PC-3 (cell line): ENCODE measurements around the gene SH2D3A. TPM values are rescaled to one million over a fixed set of nuclear protein-coding genes. Genes with fewer than 3 reads are reported as not detected.

Experiments
- ATAC-seq: fragments of 200-7000 bp; cut with Tn5 transposase; 2 replicates; pipeline ENCODE4 v1.9.1; 2020; ENCODE audit warnings: mild to moderate bottlenecking, moderate library complexity
- BruUV-seq: library from RNA; stranded (reverse); fragments of 400-500 nt; replicated peaks from 2 replicates; lab custom pipeline; 2021; lab: Mats Ljungman, UMichigan
- CTCF ChIA-PET: fragments of 300-600 bp; sonication (Branson Sonifier 250); formaldehyde crosslinking; loops from one replicate; lab custom pipeline; 2022; ENCODE audit warnings: antibody characterized with exemption; lab: Charles Lee
- POLR2A ChIA-PET: fragments of 300-600 bp; sonication (Branson Sonifier 250); formaldehyde crosslinking; loops from one replicate; lab custom pipeline; 2022; ENCODE audit warnings: antibody characterized with exemption; ENCODE audit not compliant: unreplicated experiment; lab: Charles Lee
- DNase-seq: peaks from one replicate; pipeline ENCODE4 v3.0.0-alpha.2; 2015
- H2AFZ ChIP-seq: fragments of 300-600 bp; sonication (generic); 2 replicates; pipeline ENCODE4 v1.6.0; 2016; ENCODE audit warnings: antibody characterized with exemption, low read length
- H3F3A ChIP-seq: fragments of 300-600 bp; sonication (generic); one replicate; pipeline ENCODE4 v1.6.0; 2017; ENCODE audit warnings: antibody characterized with exemption, low read length, control low read depth, mild to moderate bottlenecking; ENCODE audit not compliant: unreplicated experiment
- H3K27ac ChIP-seq: fragments of 300-600 bp; sonication (generic); 2 replicates; pipeline ENCODE4 v1.5.1; 2016; ENCODE audit warnings: mild to moderate bottlenecking, low read length
- H3K27me3 ChIP-seq: fragments of 300-600 bp; sonication (generic); 2 replicates; pipeline ENCODE4 v1.6.1; 2016; ENCODE audit warnings: low read length, mixed read lengths
- H3K36me3 ChIP-seq: fragments of 300-600 bp; sonication (generic); 2 replicates; pipeline ENCODE4 v1.6.1; 2016; ENCODE audit warnings: low read depth, mixed run types, low read length, mixed read lengths
- H3K4me1 ChIP-seq: fragments of 300-600 bp; sonication (generic); 2 replicates; pipeline ENCODE4 v1.5.1; 2016; ENCODE audit warnings: low read length; ENCODE audit not compliant: insufficient read depth
- H3K4me2 ChIP-seq: fragments of 300-600 bp; sonication (generic); 2 replicates; pipeline ENCODE4 v1.6.0; 2016; ENCODE audit warnings: low read length
- H3K4me3 ChIP-seq: fragments of 300-600 bp; sonication (generic); 2 replicates; pipeline ENCODE4 v1.5.1; 2016; ENCODE audit warnings: mild to moderate bottlenecking, low read length, mixed read lengths
- H3K79me2 ChIP-seq: fragments of 300-600 bp; sonication (generic); 2 replicates; pipeline ENCODE4 v1.6.1; 2017; ENCODE audit warnings: low read length, mixed read lengths
- H3K9ac ChIP-seq: fragments of 300-600 bp; sonication (generic); 2 replicates; pipeline ENCODE4 v1.6.0; 2016; ENCODE audit warnings: mild to moderate bottlenecking, low read length
- H3K9me2 ChIP-seq: fragments of 300-600 bp; sonication (generic); replicated peaks from 2 replicates; pipeline ENCODE4 v1.6.1; 2016; ENCODE audit warnings: mixed run types, low read length, mixed read lengths
- H3K9me3 ChIP-seq: fragments of 300-600 bp; sonication (generic); 2 replicates; pipeline ENCODE4 v1.6.1; 2016; ENCODE audit warnings: low read length, mixed read lengths
- H4K20me1 ChIP-seq: fragments of 300-600 bp; sonication (generic); 2 replicates; pipeline ENCODE4 v1.6.1; 2016; ENCODE audit warnings: low read length, mixed read lengths
- EZH2 ChIP-seq: fragments of 300-600 bp; sonication (generic); IDR thresholded peaks from one replicate; pipeline ENCODE4 v1.6.1; 2017; ENCODE audit warnings: antibody characterized with exemption, mild to moderate bottlenecking, low read length; ENCODE audit not compliant: unreplicated experiment
- EZH2phosphoT487 ChIP-seq: fragments of 300-600 bp; sonication (generic); IDR thresholded peaks from 2 replicates; pipeline ENCODE4 v1.6.1; 2018; ENCODE audit warnings: mild to moderate bottlenecking, antibody characterized with exemption, low read length, borderline replicate concordance
- intact Hi-C: fragments of 100-400 bp; cut with micrococcal nuclease; formaldehyde crosslinking; loops from 2 replicates; pipeline ENCODE4 v1.9.0; 2023
- total RNA-seq: library from RNA; depleted of rRNA; stranded (reverse); fragments of >200 nt; gene quantifications from 2 replicates; pipeline ENCODE4 v1.2.3, GENCODE V29; 2014
- TF ChIP-seq, protein P1 (sequence below): fragments of 300-600 bp; sonication (generic); conservative IDR thresholded peaks from 2 replicates; pipeline ENCODE4 v1.5.1; 2017; ENCODE audit warnings: antibody characterized with exemption, low read depth, mild to moderate bottlenecking, low read length

SH2D3A gene
- total RNA-seq, 1 experiment from 2014 or later, result 141 TPM

DNA sequence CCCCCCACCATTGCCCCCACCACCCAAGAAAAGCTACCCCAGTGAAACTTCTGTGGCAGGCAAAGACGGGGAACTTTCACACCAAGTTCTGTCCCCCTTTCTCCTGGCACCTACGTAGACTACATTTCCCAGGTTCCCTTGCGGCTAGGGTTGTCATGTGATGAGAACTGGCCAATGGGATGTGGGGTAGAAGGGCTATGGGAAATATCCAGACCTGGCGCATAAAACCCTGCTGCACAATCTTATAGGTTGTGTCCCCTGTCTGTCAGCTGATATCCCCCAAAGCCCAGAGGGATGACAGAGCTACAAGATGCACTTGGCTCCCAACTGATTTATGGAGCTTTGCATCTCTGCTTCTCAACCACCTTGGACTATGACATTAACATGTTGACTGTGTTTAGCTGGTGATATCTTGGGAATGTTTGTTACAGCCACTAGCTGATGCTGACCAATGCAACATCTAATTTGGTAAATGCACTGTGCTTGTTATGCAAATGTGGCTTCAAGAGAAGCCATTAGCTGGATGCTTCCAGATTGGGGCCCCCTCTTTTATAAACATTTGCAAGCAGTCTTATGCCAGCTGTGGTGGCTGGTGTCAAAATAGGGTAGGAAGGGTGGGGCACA is 6.1 kb downstream of the SH2D3A start:
- 0 out of 2 replicates have a peak, but pooled peaks cover 4% of the 10 kb centered on the region for H4K20me1 ChIP-seq
- peak; percentile 40 for DNase-seq
- no peak overlapping the region for H3K4me3 ChIP-seq
- no peak overlapping the region for H2AFZ ChIP-seq
- no TSS peak for BruUV-seq
- peaks cover 20% of the 10 kb centered on the region for H3K4me1 ChIP-seq
- H3K36me3 ChIP-seq, result peaks cover 41% of the 10 kb centered on the region
- no peaks in the 10 kb centered on the region for H3K27me3 ChIP-seq
- CTCF ChIA-PET, result no interaction called here
- no peak for ATAC-seq
- no peak overlapping the region for H3K9ac ChIP-seq
- no peaks in the 10 kb centered on the region for H3K9me2 ChIP-seq
- peaks cover 5% of the 10 kb centered on the region for H3F3A ChIP-seq
- H3K79me2 ChIP-seq, result peaks cover 55% of the 10 kb centered on the region
- intact Hi-C loops, result no loop called here
- no peak overlapping the region for H3K4me2 ChIP-seq
- H3K27ac ChIP-seq, result no peak overlapping the region
- H3K9me3 ChIP-seq, result no peaks in the 10 kb centered on the region
- TF ChIP-seq EZH2, result no peak
- no peak for TF ChIP-seq EZH2phosphoT487
- TF ChIP-seq, protein P1, sequence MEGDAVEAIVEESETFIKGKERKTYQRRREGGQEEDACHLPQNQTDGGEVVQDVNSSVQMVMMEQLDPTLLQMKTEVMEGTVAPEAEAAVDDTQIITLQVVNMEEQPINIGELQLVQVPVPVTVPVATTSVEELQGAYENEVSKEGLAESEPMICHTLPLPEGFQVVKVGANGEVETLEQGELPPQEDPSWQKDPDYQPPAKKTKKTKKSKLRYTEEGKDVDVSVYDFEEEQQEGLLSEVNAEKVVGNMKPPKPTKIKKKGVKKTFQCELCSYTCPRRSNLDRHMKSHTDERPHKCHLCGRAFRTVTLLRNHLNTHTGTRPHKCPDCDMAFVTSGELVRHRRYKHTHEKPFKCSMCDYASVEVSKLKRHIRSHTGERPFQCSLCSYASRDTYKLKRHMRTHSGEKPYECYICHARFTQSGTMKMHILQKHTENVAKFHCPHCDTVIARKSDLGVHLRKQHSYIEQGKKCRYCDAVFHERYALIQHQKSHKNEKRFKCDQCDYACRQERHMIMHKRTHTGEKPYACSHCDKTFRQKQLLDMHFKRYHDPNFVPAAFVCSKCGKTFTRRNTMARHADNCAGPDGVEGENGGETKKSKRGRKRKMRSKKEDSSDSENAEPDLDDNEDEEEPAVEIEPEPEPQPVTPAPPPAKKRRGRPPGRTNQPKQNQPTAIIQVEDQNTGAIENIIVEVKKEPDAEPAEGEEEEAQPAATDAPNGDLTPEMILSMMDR, result no peak
- POLR2A ChIA-PET, result no interaction called here

DNA sequence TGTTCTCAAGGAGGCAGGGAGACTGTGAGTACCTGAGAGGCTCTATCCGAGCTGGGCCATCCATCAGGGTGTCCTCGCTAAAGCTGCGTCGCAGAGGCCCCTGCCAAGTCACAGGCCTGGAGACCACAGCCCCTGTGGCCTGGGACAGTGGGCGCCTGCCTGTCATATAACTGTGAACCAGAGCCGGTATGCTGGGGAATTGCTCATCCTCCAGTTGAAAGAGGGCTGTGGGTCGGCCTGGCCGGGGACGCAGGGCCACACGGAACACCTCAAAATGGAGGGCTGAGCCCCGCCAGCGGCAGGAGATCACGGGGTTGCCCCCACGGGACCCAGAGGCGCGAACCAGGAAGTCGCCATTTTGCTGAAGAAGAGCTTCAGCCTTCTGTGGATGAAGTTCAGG is 6.6 kb downstream of the SH2D3A start:
- 0 out of 2 replicates have a peak, but pooled peaks cover 4% of the 10 kb centered on the region for H4K20me1 ChIP-seq
- no peak overlapping the region for H2AFZ ChIP-seq
- H3K79me2 ChIP-seq, result peaks cover 52% of the 10 kb centered on the region
- TF ChIP-seq, protein P1, result no peak
- TF ChIP-seq EZH2phosphoT487 (no peak), EZH2 (no peak)
- peaks cover 14% of the 10 kb centered on the region for H3K4me1 ChIP-seq
- no peaks in the 10 kb centered on the region for H3K9me2 ChIP-seq
- no peaks in the 10 kb centered on the region for H3K27me3 ChIP-seq
- no peak overlapping the region for H3K27ac ChIP-seq
- no TSS peak for BruUV-seq
- H3F3A ChIP-seq, result peaks cover 5% of the 10 kb centered on the region
- no peak for ATAC-seq
- DNase-seq, result no peak
- intact Hi-C loops, result no loop called here
- no peaks in the 10 kb centered on the region for H3K9me3 ChIP-seq
- peaks cover 41% of the 10 kb centered on the region for H3K36me3 ChIP-seq
- H3K4me2 ChIP-seq, result no peak overlapping the region
- CTCF ChIA-PET, result no interaction called here
- H3K9ac ChIP-seq, result no peak overlapping the region
- POLR2A ChIA-PET, result no interaction called here
- H3K4me3 ChIP-seq, result no peak overlapping the region

DNA sequence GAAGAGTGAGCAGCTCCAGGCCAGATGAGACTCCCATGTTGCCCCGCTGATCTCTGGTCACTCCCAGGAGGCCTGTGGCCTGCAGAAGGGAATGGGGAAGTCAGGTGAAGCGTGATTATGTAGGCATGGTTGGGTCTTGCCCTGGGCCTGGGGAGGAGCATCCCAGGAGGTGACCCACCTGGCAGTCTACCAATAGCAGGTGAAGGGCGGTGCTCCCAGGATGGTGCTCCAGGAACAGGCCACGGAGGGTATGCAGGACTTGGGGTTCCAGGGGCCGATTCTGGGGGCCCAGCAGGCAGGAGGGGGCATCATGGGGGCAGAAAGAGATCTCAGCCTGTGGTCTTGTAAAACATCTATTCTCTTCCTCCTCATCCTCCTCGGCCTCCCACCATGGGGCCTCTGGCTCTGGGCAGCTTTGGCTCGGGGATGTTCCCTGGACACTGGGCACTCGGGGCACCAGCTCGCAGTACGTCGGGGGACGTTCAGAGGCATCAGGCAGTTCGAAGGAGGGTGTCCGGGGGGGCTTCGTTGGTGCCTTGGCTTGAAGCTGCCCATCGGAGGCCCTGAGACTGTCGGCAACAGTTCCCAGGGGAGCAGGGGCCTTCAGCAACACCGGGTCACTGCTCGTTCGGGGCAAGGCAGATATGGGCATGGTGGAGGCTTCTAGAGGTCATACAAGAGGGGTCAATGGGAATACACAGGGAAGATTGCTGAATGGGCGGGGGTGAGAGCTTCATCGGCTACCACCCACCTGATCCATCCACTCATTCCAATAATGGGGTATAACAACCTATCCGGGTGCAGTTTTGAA is 12.4 kb downstream of the SH2D3A start:
- ChIA-PET POLR2A (no interaction called here), CTCF (no interaction called here)
- Histone ChIP-seq H3K4me2 (no peak overlapping the region), H3K79me2 (no peaks in the 10 kb centered on the region), H2AFZ (no peak overlapping the region), H3K27ac (no peak overlapping the region), H3K4me1 (no peaks in the 10 kb centered on the region), H3K4me3 (no peak overlapping the region), H3K27me3 (no peaks in the 10 kb centered on the region), H3K9me3 (no peaks in the 10 kb centered on the region), H3K9me2 (no peaks in the 10 kb centered on the region), H4K20me1 (0 out of 2 replicates have a peak, but pooled peaks cover 4% of the 10 kb centered on the region), H3K36me3 (peaks cover 58% of the 10 kb centered on the region), H3K9ac (no peak overlapping the region), H3F3A (peaks cover 5% of the 10 kb centered on the region)
- TF ChIP-seq EZH2phosphoT487 (no peak), EZH2 (no peak)
- TF ChIP-seq, protein P1, result no peak
- intact Hi-C loops, result no loop called here
- ATAC-seq (no peak), DNase-seq (no peak)
- BruUV-seq, result TSS peak; percentile 10
